ENCODE measurements around the gene PIGP. TPM values are rescaled to one million over a fixed set of nuclear protein-coding genes. Genes with fewer than 3 reads are reported as not detected.

PIGP gene
- total RNA-seq, 1 donor from 2014 or later = 37.6 TPM

GRCh38 chr21:37032293-37032692 lies 40.6 kb downstream of the PIGP start:
- intact Hi-C loops (cut with micrococcal nuclease) = no loop called here
- Histone ChIP-seq H3K36me3 (no peaks in the 10 kb centered on the region), H3K4me3 (no peak overlapping the region), H3K27me3 (ENCODE audit: low read depth) (peaks cover 29% of the 10 kb centered on the region), H3K4me1 (no peaks in the 10 kb centered on the region), H3K27ac (replicated peaks) (no peak overlapping the region), H3K9me3 (replicated peaks) (no peaks in the 10 kb centered on the region)
- DNase-seq = no peak
- no peak for TF ChIP-seq CTCF (IDR thresholded peaks at IDR 0.05; ENCODE audit: borderline replicate concordance)

GRCh38 chr21:37030864-37031263 lies 42.0 kb downstream of the PIGP start:
- H3K36me3 ChIP-seq = no peaks in the 10 kb centered on the region
- no peaks in the 10 kb centered on the region for H3K9me3 ChIP-seq (replicated peaks)
- no peak for DNase-seq
- H3K4me3 ChIP-seq = no peak overlapping the region
- H3K27ac ChIP-seq (replicated peaks) = no peak overlapping the region
- H3K4me1 ChIP-seq = no peaks in the 10 kb centered on the region
- intact Hi-C loops (cut with micrococcal nuclease) = no loop called here
- peaks cover 43% of the 10 kb centered on the region for H3K27me3 ChIP-seq (ENCODE audit: low read depth)
- no peak for TF ChIP-seq CTCF (IDR thresholded peaks at IDR 0.05; ENCODE audit: borderline replicate concordance)

- no peak overlapping the region for H3K27ac ChIP-seq (replicated peaks)
- no peaks in the 10 kb centered on the region for H3K36me3 ChIP-seq
- intact Hi-C loops (cut with micrococcal nuclease) = no loop called here
- no peak for DNase-seq
- peaks cover 45% of the 10 kb centered on the region for H3K27me3 ChIP-seq (ENCODE audit: low read depth)
- no peak for TF ChIP-seq CTCF (IDR thresholded peaks at IDR 0.05; ENCODE audit: borderline replicate concordance)
- H3K9me3 ChIP-seq (replicated peaks) = no peaks in the 10 kb centered on the region
- no peaks in the 10 kb centered on the region for H3K4me1 ChIP-seq
- no peak overlapping the region for H3K4me3 ChIP-seq
Observed at GRCh38 chr21:37028570-37028969, 44.3 kb downstream of the PIGP start.

DNA sequence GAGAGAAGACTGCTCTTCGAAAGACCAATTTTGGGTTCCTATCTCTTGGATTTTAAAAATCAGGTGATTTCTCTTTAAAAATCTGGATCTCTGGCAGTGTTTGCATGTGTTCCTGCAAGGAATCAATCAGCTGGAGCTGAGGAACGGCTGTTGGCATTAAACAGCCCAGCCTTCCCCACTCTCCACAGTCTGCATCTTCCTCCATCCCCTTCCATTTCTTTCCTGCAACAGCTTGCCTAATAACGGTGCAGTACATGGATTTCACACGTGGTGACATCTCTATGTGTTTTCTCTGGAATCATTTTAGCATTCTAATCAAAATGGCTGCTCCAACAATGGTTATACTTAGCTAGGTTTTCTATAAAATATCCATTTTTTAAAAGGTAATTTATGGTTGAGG lies 46.4 kb downstream of the PIGP start:
- Histone ChIP-seq H3K27ac (replicated peaks) (no peak overlapping the region), H3K27me3 (ENCODE audit: low read depth) (peaks cover 30% of the 10 kb centered on the region), H3K36me3 (no peaks in the 10 kb centered on the region), H3K4me3 (no peak overlapping the region), H3K4me1 (no peaks in the 10 kb centered on the region), H3K9me3 (replicated peaks) (no peaks in the 10 kb centered on the region)
- DNase-seq = no peak
- intact Hi-C loops (cut with micrococcal nuclease) = no loop called here
- TF ChIP-seq CTCF (IDR thresholded peaks at IDR 0.05; ENCODE audit: borderline replicate concordance) = no peak

- Histone ChIP-seq H3K9me3 (replicated peaks) (no peaks in the 10 kb centered on the region), H3K36me3 (no peaks in the 10 kb centered on the region), H3K27ac (replicated peaks) (no peak overlapping the region), H3K27me3 (ENCODE audit: low read depth) (peaks cover 46% of the 10 kb centered on the region), H3K4me3 (no peak overlapping the region), H3K4me1 (no peaks in the 10 kb centered on the region)
- intact Hi-C loops (cut with micrococcal nuclease) = no loop called here
- TF ChIP-seq CTCF (IDR thresholded peaks at IDR 0.05; ENCODE audit: borderline replicate concordance) = no peak
- DNase-seq = no peak
Observed at GRCh38 chr21:37017951-37018679, 54.8 kb downstream of the PIGP start.

Other genes with a start within 250 kb of the PIGP start
- gene HLCS, start 106.4 kb downstream of the PIGP start, total RNA-seq = 5.3 TPM
- not detected for gene RIPPLY3, start 66.4 kb downstream of the PIGP start, total RNA-seq
- gene TTC3, start 183 bp upstream of the PIGP start, total RNA-seq = 44.3 TPM
- 54.2 TPM for gene VPS26C, start 194.3 kb upstream of the PIGP start, total RNA-seq

Measured in left ventricle myocardium inferior (tissue), 1 donor.